Glutamatergic neuron (in vitro differentiated cells): ENCODE measurements around the gene GCSAM. TPM values are rescaled to one million over a fixed set of nuclear protein-coding genes. Genes with fewer than 3 reads are reported as not detected.

ENCODE experiments used
- DNase-seq: peaks from one replicate; pipeline ENCODE4 v3.0.0; 2022
- H3K27ac Mint-ChIP-seq: one replicate; pipeline ENCODE4 v1.8.0; 2020; ENCODE audit warnings: mild to moderate bottlenecking, mixed read lengths, inconsistent platforms; ENCODE audit not compliant: unreplicated experiment
- H3K27me3 Mint-ChIP-seq: one replicate; pipeline ENCODE4 v1.8.0; 2020; ENCODE audit warnings: mild to moderate bottlenecking, moderate library complexity, mixed read lengths, inconsistent platforms; ENCODE audit not compliant: unreplicated experiment
- H3K36me3 Mint-ChIP-seq: one replicate; pipeline ENCODE4 v1.8.0; 2020; ENCODE audit warnings: mild to moderate bottlenecking, mixed read lengths, inconsistent platforms; ENCODE audit not compliant: unreplicated experiment
- H3K4me1 Mint-ChIP-seq: one replicate; pipeline ENCODE4 v1.8.0; 2020; ENCODE audit warnings: mild to moderate bottlenecking, low read depth, mixed read lengths, inconsistent platforms; ENCODE audit not compliant: unreplicated experiment
- H3K4me3 Mint-ChIP-seq: one replicate; pipeline ENCODE4 v1.8.0; 2020; ENCODE audit warnings: mild to moderate bottlenecking, mixed read lengths, inconsistent platforms; ENCODE audit not compliant: unreplicated experiment
- H3K9me3 Mint-ChIP-seq: one replicate; pipeline ENCODE4 v1.8.0; 2020; ENCODE audit warnings: mild to moderate bottlenecking, moderate library complexity, mixed read lengths, inconsistent platforms; ENCODE audit not compliant: unreplicated experiment
- total RNA-seq: library from RNA; stranded (reverse); fragmentation: NEBNext Ultra II Directional; extraction: Animal tissue kit (Norgen Biotek cat#: 25700); gene quantifications from one replicate; pipeline ENCODE4 v1.2.1, GENCODE V29; 2021; ENCODE audit not compliant: unreplicated experiment
- TF ChIP-seq, protein P1 (sequence below): fragments of 200-600 bp; sonication (generic); IDR thresholded peaks from one replicate; pipeline ENCODE4 v1.5.0; 2021; ENCODE audit not compliant: partially characterized antibody, unreplicated experiment

Gene GCSAM
- total RNA-seq, 1 donor from 2014 or later: not detected

DNA sequence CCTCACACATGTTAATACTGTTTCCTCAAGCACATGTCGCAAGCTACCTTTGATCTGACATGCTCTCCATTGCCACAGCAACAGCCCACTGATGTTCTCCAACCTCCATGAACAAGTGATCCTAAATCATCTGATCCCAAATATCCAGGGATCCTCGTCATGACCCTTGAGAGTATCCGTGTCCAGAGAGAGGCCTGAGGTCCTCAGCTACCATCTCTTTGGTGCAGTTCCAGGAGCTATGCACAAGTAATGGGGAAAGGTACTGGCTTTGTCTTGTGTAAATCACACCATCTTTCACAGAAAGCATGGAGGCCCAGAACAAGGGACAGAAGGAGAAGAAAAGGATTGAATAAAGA lies 2.4 kb downstream of the GCSAM start:
- Mint-ChIP-seq H3K4me1 (peaks cover 14% of the 10 kb centered on the region), H3K4me3 (no peak overlapping the region), H3K36me3 (no peaks in the 10 kb centered on the region), H3K27me3 (no peaks in the 10 kb centered on the region), H3K9me3 (no peaks in the 10 kb centered on the region), H3K27ac (no peak overlapping the region)
- TF ChIP-seq, protein P1, sequence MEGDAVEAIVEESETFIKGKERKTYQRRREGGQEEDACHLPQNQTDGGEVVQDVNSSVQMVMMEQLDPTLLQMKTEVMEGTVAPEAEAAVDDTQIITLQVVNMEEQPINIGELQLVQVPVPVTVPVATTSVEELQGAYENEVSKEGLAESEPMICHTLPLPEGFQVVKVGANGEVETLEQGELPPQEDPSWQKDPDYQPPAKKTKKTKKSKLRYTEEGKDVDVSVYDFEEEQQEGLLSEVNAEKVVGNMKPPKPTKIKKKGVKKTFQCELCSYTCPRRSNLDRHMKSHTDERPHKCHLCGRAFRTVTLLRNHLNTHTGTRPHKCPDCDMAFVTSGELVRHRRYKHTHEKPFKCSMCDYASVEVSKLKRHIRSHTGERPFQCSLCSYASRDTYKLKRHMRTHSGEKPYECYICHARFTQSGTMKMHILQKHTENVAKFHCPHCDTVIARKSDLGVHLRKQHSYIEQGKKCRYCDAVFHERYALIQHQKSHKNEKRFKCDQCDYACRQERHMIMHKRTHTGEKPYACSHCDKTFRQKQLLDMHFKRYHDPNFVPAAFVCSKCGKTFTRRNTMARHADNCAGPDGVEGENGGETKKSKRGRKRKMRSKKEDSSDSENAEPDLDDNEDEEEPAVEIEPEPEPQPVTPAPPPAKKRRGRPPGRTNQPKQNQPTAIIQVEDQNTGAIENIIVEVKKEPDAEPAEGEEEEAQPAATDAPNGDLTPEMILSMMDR: no peak
- DNase-seq: no peak

DNA sequence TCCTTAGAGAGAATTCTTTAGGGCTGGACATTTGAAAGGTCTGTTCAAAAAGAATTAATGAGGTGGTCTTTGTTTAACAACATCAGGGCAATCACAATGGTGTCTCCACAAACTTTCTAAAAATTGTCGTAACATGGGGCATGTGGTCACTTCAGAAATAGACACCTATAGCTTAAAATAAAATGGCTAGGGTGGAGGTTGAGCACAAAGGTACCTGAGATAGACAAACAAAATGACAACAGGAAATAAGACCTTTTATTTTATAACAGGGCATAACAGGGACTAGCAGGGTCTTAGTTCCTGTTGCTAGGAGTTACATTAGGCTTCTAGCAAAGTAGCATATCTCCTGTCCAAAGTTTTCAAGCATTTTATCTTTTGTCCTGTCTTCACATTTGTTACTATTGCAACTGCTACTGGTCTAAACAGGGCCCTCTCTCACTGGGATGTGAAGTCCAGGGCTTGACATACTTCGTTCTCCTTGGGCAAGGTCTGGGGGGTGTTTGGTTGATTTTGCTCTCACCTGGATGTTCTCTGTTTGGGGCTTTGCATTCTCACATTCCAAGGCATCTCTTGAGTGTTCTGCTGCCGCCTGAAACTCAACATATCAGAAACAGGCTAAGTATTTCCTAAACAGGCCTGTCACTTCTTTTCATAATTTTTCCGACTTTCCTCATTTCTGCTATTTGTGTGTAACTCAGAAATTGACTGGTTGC lies 3.0 kb downstream of the GCSAM start:
- TF ChIP-seq, protein P1: no peak
- no peak overlapping the region for H3K4me3 Mint-ChIP-seq

DNA sequence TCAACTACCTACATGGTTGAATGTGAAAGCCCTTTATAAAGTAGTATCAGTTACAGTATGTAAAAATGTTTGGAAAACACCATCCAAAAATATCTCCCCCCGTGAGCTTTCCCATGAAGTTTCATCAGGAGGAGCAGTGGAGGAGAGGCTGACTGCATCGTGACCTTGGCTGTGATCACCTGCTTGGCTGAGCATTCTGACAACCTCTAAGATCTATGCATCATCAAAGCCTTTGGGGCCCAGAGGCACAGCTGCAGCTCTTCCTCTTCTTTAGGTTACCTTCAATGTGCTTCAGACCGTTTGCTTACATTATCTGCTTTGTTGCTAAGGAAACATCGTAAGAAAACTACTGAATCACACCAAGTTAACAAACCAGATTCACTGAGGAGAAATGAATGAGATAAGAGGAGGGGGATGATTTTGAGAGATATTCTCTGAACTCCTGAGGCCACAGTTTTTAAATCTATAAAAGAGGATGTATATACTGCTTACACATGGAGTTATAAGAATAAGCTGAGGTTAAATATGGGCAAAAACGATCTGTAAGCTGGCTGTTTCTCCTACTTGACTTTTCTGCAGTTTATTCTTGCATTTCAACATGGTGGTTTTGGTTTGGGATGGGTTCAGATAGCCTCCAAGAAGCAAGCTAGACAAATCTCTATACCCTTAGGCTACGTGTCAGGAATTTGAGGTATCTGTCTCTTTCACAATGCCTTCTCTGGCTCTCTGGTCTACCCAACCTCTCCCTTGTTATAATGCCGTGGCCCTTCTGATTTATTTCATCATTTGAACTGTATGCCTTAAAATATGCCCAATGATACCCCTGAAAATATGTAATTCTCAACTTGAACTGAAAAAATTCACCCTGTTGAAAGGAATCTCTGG lies 4.0 kb downstream of the GCSAM start:
- Mint-ChIP-seq H3K9me3 (no peaks in the 10 kb centered on the region), H3K27me3 (no peaks in the 10 kb centered on the region), H3K4me3 (no peak overlapping the region), H3K27ac (no peak overlapping the region), H3K4me1 (peaks cover 26% of the 10 kb centered on the region), H3K36me3 (no peaks in the 10 kb centered on the region)
- TF ChIP-seq, protein P1: no peak
- DNase-seq: no peak

More for the DNA sequence above, 3.0 kb downstream of the GCSAM start:
- Mint-ChIP-seq H3K27me3 (no peaks in the 10 kb centered on the region), H3K36me3 (no peaks in the 10 kb centered on the region), H3K9me3 (no peaks in the 10 kb centered on the region), H3K27ac (no peak overlapping the region), H3K4me1 (peaks cover 20% of the 10 kb centered on the region)
- DNase-seq: no peak

GRCh38 chr3:112127522-112128494 lies 5.2 kb downstream of the GCSAM start:
- Mint-ChIP-seq H3K4me1 (peaks cover 26% of the 10 kb centered on the region), H3K27me3 (no peaks in the 10 kb centered on the region), H3K9me3 (no peaks in the 10 kb centered on the region), H3K4me3 (no peak overlapping the region), H3K36me3 (no peaks in the 10 kb centered on the region), H3K27ac (no peak overlapping the region)
- TF ChIP-seq, protein P1: no peak
- no peak for DNase-seq
